Astrocyte (in vitro differentiated cells and primary cell): ENCODE measurements around the gene HNRNPUL2. TPM values are rescaled to one million over a fixed set of nuclear protein-coding genes. Genes with fewer than 3 reads are reported as not detected.
A peak's percentile ranks its signal among the peaks of the same experiment; 100 is the strongest.

Experiments
- DNase-seq: peaks from one replicate; pipeline ENCODE4 v3.0.0-alpha.2; 2010; ENCODE audit warnings: low read depth
- FAIRE-seq: peaks from 2 replicates; lab custom pipeline; 2011; peaks lifted over from hg19 to GRCh38; lab: Jason Lieb, UNC
- H2AFZ ChIP-seq: 2 replicates; pipeline ENCODE4 v1.6.0; 2012; ENCODE audit warnings: low read depth, low read length, inconsistent platforms
- H3K27ac ChIP-seq: 2 replicates; pipeline ENCODE4 v1.5.1; 2011; ENCODE audit warnings: low read depth, low read length, inconsistent platforms
- H3K27me3 ChIP-seq: 2 replicates; pipeline ENCODE4 v1.6.0; 2011; ENCODE audit warnings: low read length, inconsistent platforms; ENCODE audit not compliant: insufficient read depth
- H3K36me3 ChIP-seq: 2 replicates; pipeline ENCODE4 v1.5.1; 2011; ENCODE audit warnings: low read length, inconsistent platforms; ENCODE audit not compliant: insufficient read depth
- H3K4me1 ChIP-seq: 2 replicates; pipeline ENCODE4 v1.5.1; 2011; ENCODE audit warnings: low read length, inconsistent platforms; ENCODE audit not compliant: insufficient read depth
- H3K4me2 ChIP-seq: 2 replicates; pipeline ENCODE4 v1.6.0; 2012; ENCODE audit warnings: low read length, inconsistent platforms
- H3K4me3 ChIP-seq: 2 replicates; pipeline ENCODE4 v1.5.1; 2011; ENCODE audit warnings: low read depth, mild to moderate bottlenecking, low read length, inconsistent platforms; ENCODE audit not compliant: insufficient read depth
- H3K79me2 ChIP-seq: 2 replicates; pipeline ENCODE4 v1.6.0; 2012; ENCODE audit warnings: mild to moderate bottlenecking, low read length, inconsistent platforms; ENCODE audit not compliant: insufficient read depth
- H3K9ac ChIP-seq: 2 replicates; pipeline ENCODE4 v1.6.0; 2012; ENCODE audit warnings: mild to moderate bottlenecking, low read length, inconsistent platforms
- H3K9me3 ChIP-seq: 2 replicates; pipeline ENCODE4 v1.5.1; 2012; ENCODE audit warnings: low read depth, mild to moderate bottlenecking, low read length, inconsistent platforms; ENCODE audit not compliant: insufficient read depth
- H4K20me1 ChIP-seq: 2 replicates; pipeline ENCODE4 v1.6.0; 2012; ENCODE audit warnings: low read length, inconsistent platforms; ENCODE audit not compliant: insufficient read depth
- H3K27ac Mint-ChIP-seq: one replicate; pipeline ENCODE4 v1.8.0; 2021; ENCODE audit warnings: mild to moderate bottlenecking, mixed read lengths; ENCODE audit not compliant: unreplicated experiment
- H3K27me3 Mint-ChIP-seq: one replicate; pipeline ENCODE4 v1.8.0; 2021; ENCODE audit warnings: low read depth, mixed read lengths; ENCODE audit not compliant: unreplicated experiment
- H3K36me3 Mint-ChIP-seq: one replicate; pipeline ENCODE4 v1.8.0; 2021; ENCODE audit warnings: low read depth, mixed read lengths; ENCODE audit not compliant: unreplicated experiment
- H3K4me1 Mint-ChIP-seq: one replicate; pipeline ENCODE4 v1.8.0; 2021; ENCODE audit warnings: low read depth, mixed read lengths; ENCODE audit not compliant: unreplicated experiment
- H3K4me3 Mint-ChIP-seq: one replicate; pipeline ENCODE4 v1.8.0; 2021; ENCODE audit warnings: mild to moderate bottlenecking, moderate library complexity, mixed read lengths; ENCODE audit not compliant: unreplicated experiment
- H3K9me3 Mint-ChIP-seq: one replicate; pipeline ENCODE4 v1.8.0; 2021; ENCODE audit warnings: mild to moderate bottlenecking, mixed read lengths; ENCODE audit not compliant: unreplicated experiment
- CTCF ChIP-seq: IDR thresholded peaks from 2 replicates; pipeline ENCODE4 v1.5.1; 2011; ENCODE audit warnings: low read depth, mild to moderate bottlenecking, inconsistent platforms, low read length, moderate library complexity; ENCODE audit not compliant: insufficient read depth
- EZH2 ChIP-seq: IDR thresholded peaks from 2 replicates; pipeline ENCODE4 v1.6.1; 2012; ENCODE audit warnings: mild to moderate bottlenecking, low read length, inconsistent platforms; ENCODE audit not compliant: insufficient read depth
- total RNA-seq: library from RNA; stranded (reverse); gene quantifications from 2 replicates; pipeline ENCODE4 v1.2.1, GENCODE V29; 2021

Gene HNRNPUL2
- total RNA-seq, 1 donor from 2014 or later = 40.0 TPM

GRCh38 chr11:62721994-62722393 lies 5.3 kb downstream of the HNRNPUL2 start:
- Mint-ChIP-seq H3K27me3 (no peaks in the 10 kb centered on the region), H3K4me3 (peak overlapping the region; percentile 73), H3K4me1 (peaks cover 21% of the 10 kb centered on the region), H3K36me3 (peaks cover 36% of the 10 kb centered on the region), H3K27ac (peak overlapping the region; percentile 68), H3K9me3 (no peaks in the 10 kb centered on the region)
- Histone ChIP-seq H3K27me3 (no peaks in the 10 kb centered on the region), H3K4me2 (no peak overlapping the region), H2AFZ (no peak overlapping the region), H3K36me3 (peaks cover 63% of the 10 kb centered on the region), H4K20me1 (peaks cover 78% of the 10 kb centered on the region), H3K9me3 (no peaks in the 10 kb centered on the region), H3K4me3 (no peak overlapping the region), H3K27ac (no peak overlapping the region), H3K79me2 (peaks cover 90% of the 10 kb centered on the region), H3K4me1 (peaks cover 11% of the 10 kb centered on the region), H3K9ac (no peak overlapping the region)
- FAIRE-seq (no peak), DNase-seq (no peak)
- TF ChIP-seq CTCF = no peak
- no peak for TF ChIP-seq EZH2

- Mint-ChIP-seq H3K4me1 (peaks cover 18% of the 10 kb centered on the region), H3K4me3 (no peak overlapping the region), H3K36me3 (peaks cover 43% of the 10 kb centered on the region), H3K27ac (no peak overlapping the region), H3K27me3 (no peaks in the 10 kb centered on the region), H3K9me3 (no peaks in the 10 kb centered on the region)
- Histone ChIP-seq H2AFZ (no peak overlapping the region), H3K4me2 (no peak overlapping the region), H4K20me1 (peaks cover 63% of the 10 kb centered on the region), H3K27ac (no peak overlapping the region), H3K9me3 (no peaks in the 10 kb centered on the region), H3K4me3 (no peak overlapping the region), H3K79me2 (peaks cover 88% of the 10 kb centered on the region), H3K9ac (no peak overlapping the region), H3K36me3 (peaks cover 86% of the 10 kb centered on the region), H3K4me1 (peaks cover 6% of the 10 kb centered on the region), H3K27me3 (no peaks in the 10 kb centered on the region)
- no peak for TF ChIP-seq EZH2
- TF ChIP-seq CTCF = no peak
- FAIRE-seq (no peak), DNase-seq (no peak)
These were observed 7.8 kb downstream of the HNRNPUL2 start for GRCh38 chr11:62719302-62719978.

GRCh38 chr11:62716816-62717215 lies 10.4 kb downstream of the HNRNPUL2 start:
- no peaks in the 10 kb centered on the region for H3K27me3 Mint-ChIP-seq

More at GRCh38 chr11:62716816-62717215, 10.4 kb downstream of the HNRNPUL2 start:
- Histone ChIP-seq H3K4me2 (no peak overlapping the region), H3K79me2 (peaks cover 75% of the 10 kb centered on the region), H3K27me3 (no peaks in the 10 kb centered on the region), H3K36me3 (peaks cover 87% of the 10 kb centered on the region), H3K4me1 (no peaks in the 10 kb centered on the region), H4K20me1 (peaks cover 37% of the 10 kb centered on the region), H3K9me3 (no peaks in the 10 kb centered on the region), H3K27ac (no peak overlapping the region), H3K4me3 (no peak overlapping the region), H3K9ac (no peak overlapping the region), H2AFZ (no peak overlapping the region)
- Mint-ChIP-seq H3K4me1 (peaks cover 20% of the 10 kb centered on the region), H3K27ac (no peak overlapping the region), H3K36me3 (peaks cover 36% of the 10 kb centered on the region), H3K4me3 (no peak overlapping the region), H3K9me3 (no peaks in the 10 kb centered on the region)
- DNase-seq (no peak), FAIRE-seq (no peak)
- no peak for TF ChIP-seq CTCF
- no peak for TF ChIP-seq EZH2
